Loucy (cell line): ENCODE results near the gene ABCA9.

Experiments used
- H2AFZ ChIP-seq: fragments of 200-600 bp; sonication (generic); 2 replicates; pipeline ENCODE4 v1.6.0; 2016; ENCODE audit warnings: antibody characterized with exemption, mild to moderate bottlenecking, low read length, moderate library complexity
- H3F3A ChIP-seq: fragments of 200-600 bp; 2 replicates; pipeline ENCODE4 v1.6.0; 2016; ENCODE audit warnings: antibody characterized with exemption, low read depth, mild to moderate bottlenecking
- H3K27me3 ChIP-seq: fragments of 200-600 bp; sonication (generic); 2 replicates; pipeline ENCODE4 v1.6.1; 2014; ENCODE audit warnings: low read length, mild to moderate bottlenecking; ENCODE audit not compliant: insufficient read depth, poor library complexity, severe bottlenecking
- H3K36me3 ChIP-seq: fragments of 200-600 bp; sonication (generic); 2 replicates; pipeline ENCODE4 v1.6.1; 2016; ENCODE audit warnings: low read length; ENCODE audit not compliant: insufficient read depth
- H3K4me1 ChIP-seq: fragments of 200-600 bp; sonication (generic); 2 replicates; pipeline ENCODE4 v1.5.1; 2014; ENCODE audit warnings: low read length, mild to moderate bottlenecking; ENCODE audit not compliant: insufficient read depth, poor library complexity, severe bottlenecking
- H3K4me2 ChIP-seq: fragments of 200-600 bp; sonication (generic); 2 replicates; pipeline ENCODE4 v1.6.0; 2014; ENCODE audit warnings: antibody characterized with exemption, low read length, low read depth, mild to moderate bottlenecking; ENCODE audit not compliant: poor library complexity, severe bottlenecking
- H3K4me3 ChIP-seq: fragments of 200-600 bp; sonication (generic); 2 replicates; pipeline ENCODE4 v1.5.1; 2014; ENCODE audit warnings: low read length, mild to moderate bottlenecking, mixed read lengths; ENCODE audit not compliant: poor library complexity, severe bottlenecking
- H3K79me2 ChIP-seq: fragments of 200-600 bp; sonication (generic); 2 replicates; pipeline ENCODE4 v1.6.1; 2014; ENCODE audit warnings: low read length; ENCODE audit not compliant: insufficient read depth
- H3K9ac ChIP-seq: fragments of 200-600 bp; sonication (generic); 2 replicates; pipeline ENCODE4 v1.6.0; 2014; ENCODE audit warnings: mild to moderate bottlenecking, low read depth, low read length, moderate library complexity; ENCODE audit not compliant: poor library complexity, severe bottlenecking
- H3K9me2 ChIP-seq: fragments of 200-600 bp; sonication (generic); replicated peaks from 2 replicates; pipeline ENCODE4 v1.6.1; 2016; ENCODE audit warnings: low read depth, low read length, mixed read lengths
- H3K9me3 ChIP-seq: fragments of 200-600 bp; sonication (generic); 2 replicates; pipeline ENCODE4 v1.6.1; 2014; ENCODE audit warnings: mild to moderate bottlenecking, antibody characterized with exemption, low read length, low read depth; ENCODE audit not compliant: insufficient read depth
- H4K20me1 ChIP-seq: fragments of 200-600 bp; sonication (generic); 2 replicates; pipeline ENCODE4 v1.6.0; 2014; ENCODE audit warnings: antibody characterized with exemption, low read length, mild to moderate bottlenecking; ENCODE audit not compliant: insufficient read depth, poor library complexity, severe bottlenecking
- EZH2phosphoT487 ChIP-seq: fragments of 200-600 bp; IDR thresholded peaks from 2 replicates; pipeline ENCODE4 v1.6.1; 2018; ENCODE audit warnings: antibody characterized with exemption, mild to moderate bottlenecking, moderate library complexity, borderline replicate concordance
- TF ChIP-seq, protein P1 (sequence below): fragments of 200-600 bp; sonication (generic); conservative IDR thresholded peaks from 2 replicates; pipeline ENCODE4 v1.5.1; 2014; ENCODE audit warnings: mild to moderate bottlenecking, antibody characterized with exemption, low read length

ABCA9 gene

GRCh38 chr17:69088643-69089200, 28.0 kb upstream of the ABCA9 start:
- H3K4me1 ChIP-seq, result no peaks in the 10 kb centered on the region
- H3K9me3 ChIP-seq, result no peaks in the 10 kb centered on the region
- H3K27me3 ChIP-seq, result no peaks in the 10 kb centered on the region
- H3K9ac ChIP-seq, result no peak overlapping the region
- no peaks in the 10 kb centered on the region for H3K79me2 ChIP-seq
- no peak overlapping the region for H3K4me3 ChIP-seq
- no peak overlapping the region for H3K4me2 ChIP-seq
- no peak for TF ChIP-seq EZH2phosphoT487
- TF ChIP-seq, protein P1, sequence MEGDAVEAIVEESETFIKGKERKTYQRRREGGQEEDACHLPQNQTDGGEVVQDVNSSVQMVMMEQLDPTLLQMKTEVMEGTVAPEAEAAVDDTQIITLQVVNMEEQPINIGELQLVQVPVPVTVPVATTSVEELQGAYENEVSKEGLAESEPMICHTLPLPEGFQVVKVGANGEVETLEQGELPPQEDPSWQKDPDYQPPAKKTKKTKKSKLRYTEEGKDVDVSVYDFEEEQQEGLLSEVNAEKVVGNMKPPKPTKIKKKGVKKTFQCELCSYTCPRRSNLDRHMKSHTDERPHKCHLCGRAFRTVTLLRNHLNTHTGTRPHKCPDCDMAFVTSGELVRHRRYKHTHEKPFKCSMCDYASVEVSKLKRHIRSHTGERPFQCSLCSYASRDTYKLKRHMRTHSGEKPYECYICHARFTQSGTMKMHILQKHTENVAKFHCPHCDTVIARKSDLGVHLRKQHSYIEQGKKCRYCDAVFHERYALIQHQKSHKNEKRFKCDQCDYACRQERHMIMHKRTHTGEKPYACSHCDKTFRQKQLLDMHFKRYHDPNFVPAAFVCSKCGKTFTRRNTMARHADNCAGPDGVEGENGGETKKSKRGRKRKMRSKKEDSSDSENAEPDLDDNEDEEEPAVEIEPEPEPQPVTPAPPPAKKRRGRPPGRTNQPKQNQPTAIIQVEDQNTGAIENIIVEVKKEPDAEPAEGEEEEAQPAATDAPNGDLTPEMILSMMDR, result no peak
- H3K9me2 ChIP-seq, result no peaks in the 10 kb centered on the region
- H3K36me3 ChIP-seq, result no peaks in the 10 kb centered on the region
- no peak overlapping the region for H2AFZ ChIP-seq
- H4K20me1 ChIP-seq, result no peaks in the 10 kb centered on the region
- no peaks in the 10 kb centered on the region for H3F3A ChIP-seq

GRCh38 chr17:69086641-69087040, 25.9 kb upstream of the ABCA9 start:
- Histone ChIP-seq H3K79me2 (no peaks in the 10 kb centered on the region), H3K27me3 (no peaks in the 10 kb centered on the region), H3K4me1 (no peaks in the 10 kb centered on the region), H4K20me1 (no peaks in the 10 kb centered on the region), H3F3A (no peaks in the 10 kb centered on the region), H3K36me3 (no peaks in the 10 kb centered on the region), H3K9me3 (no peaks in the 10 kb centered on the region), H3K9me2 (no peaks in the 10 kb centered on the region), H3K4me3 (no peak overlapping the region), H3K4me2 (no peak overlapping the region), H2AFZ (no peak overlapping the region), H3K9ac (no peak overlapping the region)
- TF ChIP-seq, protein P1, result no peak
- TF ChIP-seq EZH2phosphoT487, result no peak

DNA sequence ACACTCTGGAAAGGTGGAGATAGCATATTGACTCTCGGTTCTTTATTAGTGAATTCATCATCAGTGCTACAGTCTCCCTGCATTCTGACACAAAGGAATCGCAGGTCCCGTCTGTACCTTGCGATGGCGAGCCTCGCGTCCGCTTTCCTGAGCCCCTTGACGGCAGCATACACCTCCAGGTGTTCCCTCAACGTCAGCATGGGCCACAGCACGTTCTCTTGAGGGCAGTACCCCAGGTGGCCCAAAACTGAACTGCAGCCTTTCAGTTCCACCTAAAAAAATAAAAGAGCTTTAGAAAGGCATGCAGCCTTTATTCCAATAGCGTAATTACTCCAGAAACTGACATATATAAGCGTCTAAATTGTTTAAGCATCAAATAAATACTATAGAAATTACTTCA, 24.2 kb upstream of the ABCA9 start:
- no peaks in the 10 kb centered on the region for H4K20me1 ChIP-seq

More for the DNA sequence above, 24.2 kb upstream of the ABCA9 start:
- no peaks in the 10 kb centered on the region for H3K9me3 ChIP-seq
- H3F3A ChIP-seq, result no peaks in the 10 kb centered on the region
- H3K4me2 ChIP-seq, result no peak overlapping the region
- no peak overlapping the region for H3K9ac ChIP-seq
- no peaks in the 10 kb centered on the region for H3K4me1 ChIP-seq
- no peaks in the 10 kb centered on the region for H3K9me2 ChIP-seq
- no peak overlapping the region for H2AFZ ChIP-seq
- TF ChIP-seq EZH2phosphoT487, result no peak
- TF ChIP-seq, protein P1, result no peak; the same call in 1 of the 2 replicates
- H3K36me3 ChIP-seq, result no peaks in the 10 kb centered on the region
- no peak overlapping the region for H3K4me3 ChIP-seq
- H3K79me2 ChIP-seq, result no peaks in the 10 kb centered on the region
- no peaks in the 10 kb centered on the region for H3K27me3 ChIP-seq
